IPS DF 6.9 (cell line): ENCODE results near the gene GTF2F2.

Experiments used
- DNase-seq: peaks from one replicate; pipeline ENCODE4 v3.0.0-alpha.2; 2013; ENCODE audit warnings: low read depth, low spot score
- H3K27ac ChIP-seq: one replicate; pipeline ENCODE4 v1.5.1; 2013; ENCODE audit warnings: low read length, control low read depth
- H3K27me3 ChIP-seq: 2 replicates; pipeline ENCODE4 v1.6.1; 2013; ENCODE audit warnings: mild to moderate bottlenecking, low read length; ENCODE audit not compliant: control insufficient read depth, insufficient read depth
- H3K36me3 ChIP-seq: 2 replicates; pipeline ENCODE4 v1.6.1; 2013; ENCODE audit warnings: low read length; ENCODE audit not compliant: control insufficient read depth, insufficient read depth
- H3K4me1 ChIP-seq: 2 replicates; pipeline ENCODE4 v1.6.1; 2013; ENCODE audit warnings: low read length; ENCODE audit not compliant: control insufficient read depth, insufficient read depth
- H3K4me3 ChIP-seq: 2 replicates; pipeline ENCODE4 v1.5.1; 2013; ENCODE audit warnings: mild to moderate bottlenecking, low read length
- H3K9me3 ChIP-seq: 2 replicates; pipeline ENCODE4 v1.6.1; 2013; ENCODE audit warnings: low read length, inconsistent platforms; ENCODE audit not compliant: control insufficient read depth, insufficient read depth
- WGBS: extraction: QIAGEN DNeasy Blood & Tissue Kit; methylation state at CpG from one replicate; pipeline ENCODE4 v1.1.7; 2013; ENCODE audit warnings: mixed read lengths, missing lambda C conversion rate; ENCODE audit not compliant: insufficient read length, insufficient coverage; 5-methylcytosine and 5-hydroxymethylcytosine counted together

The GTF2F2 gene

GRCh38 chr13:45316996-45317395 lies 196.7 kb downstream of the GTF2F2 start:
- H3K36me3 ChIP-seq: no peaks in the 10 kb centered on the region
- WGBS: no CpG with 5 or more reads among the region's 5 CpGs

GRCh38 chr13:45320876-45321629 lies 200.7 kb downstream of the GTF2F2 start:
- WGBS: no CpG with 5 or more reads among the region's 4 CpGs
- Histone ChIP-seq H3K4me1 (no peaks in the 10 kb centered on the region), H3K9me3 (no peaks in the 10 kb centered on the region), H3K27me3 (no peaks in the 10 kb centered on the region), H3K4me3 (no peak overlapping the region), H3K36me3 (no peaks in the 10 kb centered on the region), H3K27ac (no peak overlapping the region)
- no peak for DNase-seq

More at GRCh38 chr13:45316996-45317395, 196.7 kb downstream of the GTF2F2 start:
- no peak overlapping the region for H3K4me3 ChIP-seq
- no peak overlapping the region for H3K27ac ChIP-seq
- H3K27me3 ChIP-seq: no peaks in the 10 kb centered on the region
- no peaks in the 10 kb centered on the region for H3K4me1 ChIP-seq
- no peak for DNase-seq
- H3K9me3 ChIP-seq: no peaks in the 10 kb centered on the region

GRCh38 chr13:45325806-45326205 lies 205.5 kb downstream of the GTF2F2 start:
- WGBS: no CpG with 5 or more reads among the region's 4 CpGs
- no peak for DNase-seq
- Histone ChIP-seq H3K4me3 (no peak overlapping the region), H3K27me3 (no peaks in the 10 kb centered on the region), H3K27ac (no peak overlapping the region), H3K4me1 (no peaks in the 10 kb centered on the region), H3K36me3 (no peaks in the 10 kb centered on the region), H3K9me3 (no peaks in the 10 kb centered on the region)

- Histone ChIP-seq H3K27me3 (no peaks in the 10 kb centered on the region), H3K9me3 (no peaks in the 10 kb centered on the region), H3K27ac (no peak overlapping the region), H3K36me3 (no peaks in the 10 kb centered on the region), H3K4me3 (no peak overlapping the region), H3K4me1 (no peaks in the 10 kb centered on the region)
- no CpG with 5 or more reads among the region's 9 CpGs for WGBS
- no peak for DNase-seq
These were observed 207.1 kb downstream of the GTF2F2 start for GRCh38 chr13:45327253-45327955.

- Histone ChIP-seq H3K9me3 (no peaks in the 10 kb centered on the region), H3K36me3 (no peaks in the 10 kb centered on the region), H3K4me3 (no peak overlapping the region), H3K27me3 (no peaks in the 10 kb centered on the region), H3K4me1 (no peaks in the 10 kb centered on the region), H3K27ac (no peak overlapping the region)
- no peak for DNase-seq
- WGBS: no CpG with 5 or more reads among the region's 3 CpGs
These were observed 208.4 kb downstream of the GTF2F2 start for GRCh38 chr13:45328661-45329111.

GRCh38 chr13:45331123-45331619 lies 210.9 kb downstream of the GTF2F2 start:
- Histone ChIP-seq H3K27me3 (no peaks in the 10 kb centered on the region; the same call in 1 of the 2 replicates), H3K36me3 (peaks cover 8% of the 10 kb centered on the region), H3K4me1 (no peaks in the 10 kb centered on the region), H3K4me3 (no peak overlapping the region), H3K9me3 (no peaks in the 10 kb centered on the region), H3K27ac (no peak overlapping the region)
- no CpG with 5 or more reads among the region's 1 CpG for WGBS
- no peak for DNase-seq

- WGBS: no CpG with 5 or more reads among the region's 3 CpGs
- DNase-seq: no peak
These were observed 211.4 kb downstream of the GTF2F2 start for GRCh38 chr13:45331692-45332035.

GRCh38 chr13:45332036-45332830 lies 211.9 kb downstream of the GTF2F2 start:
- Histone ChIP-seq H3K36me3 (peaks cover 15% of the 10 kb centered on the region), H3K27me3 (no peaks in the 10 kb centered on the region; the same call in 1 of the 2 replicates), H3K4me1 (no peaks in the 10 kb centered on the region), H3K4me3 (no peak overlapping the region), H3K9me3 (no peaks in the 10 kb centered on the region), H3K27ac (no peak overlapping the region)
- DNase-seq: no peak
- no CpG with 5 or more reads among the region's 2 CpGs for WGBS

More at GRCh38 chr13:45331692-45332035, 211.4 kb downstream of the GTF2F2 start:
- Histone ChIP-seq H3K27me3 (no peaks in the 10 kb centered on the region; the same call in 1 of the 2 replicates), H3K27ac (no peak overlapping the region), H3K9me3 (no peaks in the 10 kb centered on the region), H3K4me3 (no peak overlapping the region), H3K4me1 (no peaks in the 10 kb centered on the region), H3K36me3 (peaks cover 12% of the 10 kb centered on the region)

GRCh38 chr13:45332831-45333219 lies 212.5 kb downstream of the GTF2F2 start:
- Histone ChIP-seq H3K27ac (no peak overlapping the region), H3K4me1 (no peaks in the 10 kb centered on the region), H3K27me3 (no peaks in the 10 kb centered on the region; the same call in 1 of the 2 replicates), H3K36me3 (peaks cover 18% of the 10 kb centered on the region), H3K4me3 (no peak overlapping the region), H3K9me3 (no peaks in the 10 kb centered on the region)
- no CpG with 5 or more reads among the region's 3 CpGs for WGBS
- no peak for DNase-seq
